ENCODE data around the gene NDUFA11.

Gene NDUFA11

DNA sequence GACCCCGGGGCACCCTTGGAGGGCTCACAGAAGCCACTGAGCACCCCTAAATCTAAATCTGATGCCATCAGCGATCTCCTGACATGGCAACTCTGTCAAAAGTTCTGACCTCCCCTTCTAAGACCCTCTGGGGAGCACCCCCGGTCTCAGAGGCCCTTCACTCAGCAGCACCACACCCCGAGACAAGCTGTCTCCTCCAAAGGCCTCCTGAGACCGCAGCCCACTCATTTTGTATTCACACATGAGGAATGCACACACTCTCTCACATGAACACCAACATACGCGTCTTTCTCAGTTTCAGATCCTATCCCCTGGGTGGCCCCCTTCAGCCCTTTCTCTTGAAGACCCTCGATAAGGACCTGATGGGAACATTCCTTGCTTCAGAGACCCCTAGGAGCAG, 2.6 kb downstream of the NDUFA11 start:
- Histone ChIP-seq H3K4me1 (ENCODE audit: control insufficient read depth, low read length) (peaks cover 20% of the 10 kb centered on the region), H3K27me3 (ENCODE audit: control insufficient read depth, low read length) (no peaks in the 10 kb centered on the region), H3K4me3 (ENCODE audit: low read length) (no peak overlapping the region), H3K79me2 (ENCODE audit: control insufficient read depth, low read length) (peaks cover 58% of the 10 kb centered on the region), H3K4me2 (ENCODE audit: low read length) (0 out of 2 replicates have a peak overlapping the region, but pooled peaks have one; percentile 0), H3K9me3 (ENCODE audit: control insufficient read depth, insufficient read depth, low read length) (no peaks in the 10 kb centered on the region), H3K36me3 (ENCODE audit: control insufficient read depth, low read length) (peaks cover 32% of the 10 kb centered on the region), H3F3A (ENCODE audit: control insufficient read depth, insufficient read depth) (no peaks in the 10 kb centered on the region), H3K27ac (ENCODE audit: low read depth, low read length) (no peak overlapping the region), H3K9me2 (replicated peaks; ENCODE audit: control insufficient read depth, low read length) (no peaks in the 10 kb centered on the region), H4K20me1 (ENCODE audit: control insufficient read depth, insufficient read depth, low read depth, low read length) (no peaks in the 10 kb centered on the region)
- TF ChIP-seq EZH2phosphoT487 (IDR thresholded peaks at IDR 0.05; ENCODE audit: borderline replicate concordance, low read length), result no peak
- TF ChIP-seq CTCF (IDR thresholded peaks at IDR 0.05; ENCODE audit: low read depth, low read length, poor library complexity, severe bottlenecking), result no peak

DNA sequence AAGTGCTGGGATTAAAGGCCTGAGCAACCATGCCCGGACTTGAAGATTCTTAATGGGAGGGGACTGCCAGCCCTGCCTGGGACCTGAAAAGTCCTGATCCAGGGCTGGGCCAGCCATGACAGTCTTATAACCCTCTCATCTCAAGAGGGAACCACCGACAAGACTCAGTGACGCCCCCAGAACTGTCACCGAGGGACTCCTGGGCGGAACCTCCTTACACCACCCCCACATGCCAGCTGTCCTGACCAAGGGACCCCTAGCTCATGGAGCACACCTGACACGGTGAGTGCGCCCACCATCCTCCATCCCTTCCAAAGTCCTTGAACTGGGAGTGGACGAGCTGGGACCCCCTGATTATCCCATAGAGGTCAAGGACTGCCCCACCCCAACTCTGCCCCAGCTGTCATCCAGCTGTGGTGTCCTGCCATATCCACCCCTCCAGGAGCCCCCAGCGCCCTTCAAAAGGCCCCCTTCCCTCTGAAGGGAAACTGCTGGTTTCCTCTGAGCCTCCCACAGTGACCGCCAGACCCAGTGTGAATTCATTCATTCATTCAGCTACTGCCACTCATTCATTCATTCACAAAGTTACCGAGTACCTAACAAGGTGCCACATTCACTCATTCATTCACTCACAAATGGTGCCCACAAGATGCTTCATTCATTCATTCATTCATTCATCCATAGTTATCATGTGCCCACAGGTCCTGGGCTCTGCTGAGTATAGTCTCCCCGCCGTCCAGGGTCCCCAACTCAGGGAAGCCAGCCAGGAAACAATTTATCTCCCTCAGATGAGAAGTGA, 3.7 kb downstream of the NDUFA11 start:
- no peaks in the 10 kb centered on the region for H3K9me3 ChIP-seq (ENCODE audit: control insufficient read depth, insufficient read depth, low read length)
- H3K4me1 ChIP-seq (ENCODE audit: control insufficient read depth, low read length), result peaks cover 16% of the 10 kb centered on the region
- no peaks in the 10 kb centered on the region for H3F3A ChIP-seq (ENCODE audit: control insufficient read depth, insufficient read depth)
- no peaks in the 10 kb centered on the region for H3K27me3 ChIP-seq (ENCODE audit: control insufficient read depth, low read length)
- no peak overlapping the region for H3K4me3 ChIP-seq (ENCODE audit: low read length)
- no peaks in the 10 kb centered on the region for H3K9me2 ChIP-seq (replicated peaks; ENCODE audit: control insufficient read depth, low read length)
- H3K36me3 ChIP-seq (ENCODE audit: control insufficient read depth, low read length), result peaks cover 41% of the 10 kb centered on the region
- no peak overlapping the region for H3K4me2 ChIP-seq (ENCODE audit: low read length)
- H3K79me2 ChIP-seq (ENCODE audit: control insufficient read depth, low read length), result peaks cover 58% of the 10 kb centered on the region
- TF ChIP-seq EZH2phosphoT487 (IDR thresholded peaks at IDR 0.05; ENCODE audit: borderline replicate concordance, low read length) (no peak), CTCF (IDR thresholded peaks at IDR 0.05; ENCODE audit: low read depth, low read length, poor library complexity, severe bottlenecking) (no peak)
- no peaks in the 10 kb centered on the region for H4K20me1 ChIP-seq (ENCODE audit: control insufficient read depth, insufficient read depth, low read depth, low read length)
- no peak overlapping the region for H3K27ac ChIP-seq (ENCODE audit: low read depth, low read length)

GRCh38 chr19:5897189-5897969, 6.2 kb downstream of the NDUFA11 start:
- peaks cover 35% of the 10 kb centered on the region for H3K36me3 ChIP-seq (ENCODE audit: control insufficient read depth, low read length)
- H3K4me1 ChIP-seq (ENCODE audit: control insufficient read depth, low read length), result peaks cover 12% of the 10 kb centered on the region
- H3K4me2 ChIP-seq (ENCODE audit: low read length), result no peak overlapping the region
- no peaks in the 10 kb centered on the region for H3K9me3 ChIP-seq (ENCODE audit: control insufficient read depth, insufficient read depth, low read length)
- H3F3A ChIP-seq (ENCODE audit: control insufficient read depth, insufficient read depth), result 0 out of 2 replicates have a peak, but pooled peaks cover 5% of the 10 kb centered on the region
- no peaks in the 10 kb centered on the region for H4K20me1 ChIP-seq (ENCODE audit: control insufficient read depth, insufficient read depth, low read depth, low read length)
- no peak overlapping the region for H3K27ac ChIP-seq (ENCODE audit: low read depth, low read length)
- no peaks in the 10 kb centered on the region for H3K9me2 ChIP-seq (replicated peaks; ENCODE audit: control insufficient read depth, low read length)
- peaks cover 46% of the 10 kb centered on the region for H3K79me2 ChIP-seq (ENCODE audit: control insufficient read depth, low read length)
- H3K4me3 ChIP-seq (ENCODE audit: low read length), result no peak overlapping the region
- peak; percentile 32 for TF ChIP-seq CTCF (IDR thresholded peaks at IDR 0.05; ENCODE audit: low read depth, low read length, poor library complexity, severe bottlenecking)
- no peak for TF ChIP-seq EZH2phosphoT487 (IDR thresholded peaks at IDR 0.05; ENCODE audit: borderline replicate concordance, low read length)
- no peaks in the 10 kb centered on the region for H3K27me3 ChIP-seq (ENCODE audit: control insufficient read depth, low read length)

All from DOHH2 (cell line).